ENCODE measurements around the gene PTPN20.
A peak's percentile ranks its signal among the peaks of the same experiment; 100 is the strongest.

DNA sequence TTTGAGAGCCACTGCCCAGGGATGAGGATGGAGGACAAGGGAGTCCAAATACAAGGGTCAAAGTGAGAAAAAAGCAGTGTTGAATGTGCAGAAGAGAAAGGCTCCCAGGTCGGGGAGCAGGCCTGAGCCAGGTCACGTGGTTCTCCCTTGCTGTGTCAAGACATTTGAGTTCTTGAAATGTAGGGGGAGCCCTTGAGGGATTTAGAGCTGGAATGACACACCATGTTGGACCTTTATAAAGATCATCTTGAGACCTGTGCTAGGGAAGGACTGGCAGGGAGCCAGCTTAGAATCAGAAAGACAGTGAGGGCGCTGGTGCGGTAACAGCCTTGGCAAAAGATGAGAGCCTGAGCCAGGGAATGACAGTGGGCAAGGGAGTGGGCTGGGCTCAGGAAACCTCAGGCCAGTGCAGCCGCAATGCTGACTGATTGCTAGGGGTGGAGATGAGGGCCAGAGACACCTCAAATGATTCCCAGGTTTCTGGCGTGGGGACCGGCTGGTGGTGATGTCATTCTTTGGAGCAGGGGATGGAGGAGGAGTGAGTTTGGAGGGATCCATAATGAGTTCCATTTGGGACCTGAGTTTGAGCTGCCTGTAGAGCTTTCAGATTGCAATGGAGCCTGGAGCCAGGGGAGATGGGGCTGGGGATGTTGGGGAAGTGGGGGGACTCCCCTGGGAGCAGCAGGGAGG is 120.1 kb downstream of the PTPN20 start:
- no peak for TF ChIP-seq EZH2 (IDR thresholded peaks at IDR 0.05; ENCODE audit: borderline replicate concordance, low read depth, low read length, severe bottlenecking)
- TF ChIP-seq, protein P1, sequence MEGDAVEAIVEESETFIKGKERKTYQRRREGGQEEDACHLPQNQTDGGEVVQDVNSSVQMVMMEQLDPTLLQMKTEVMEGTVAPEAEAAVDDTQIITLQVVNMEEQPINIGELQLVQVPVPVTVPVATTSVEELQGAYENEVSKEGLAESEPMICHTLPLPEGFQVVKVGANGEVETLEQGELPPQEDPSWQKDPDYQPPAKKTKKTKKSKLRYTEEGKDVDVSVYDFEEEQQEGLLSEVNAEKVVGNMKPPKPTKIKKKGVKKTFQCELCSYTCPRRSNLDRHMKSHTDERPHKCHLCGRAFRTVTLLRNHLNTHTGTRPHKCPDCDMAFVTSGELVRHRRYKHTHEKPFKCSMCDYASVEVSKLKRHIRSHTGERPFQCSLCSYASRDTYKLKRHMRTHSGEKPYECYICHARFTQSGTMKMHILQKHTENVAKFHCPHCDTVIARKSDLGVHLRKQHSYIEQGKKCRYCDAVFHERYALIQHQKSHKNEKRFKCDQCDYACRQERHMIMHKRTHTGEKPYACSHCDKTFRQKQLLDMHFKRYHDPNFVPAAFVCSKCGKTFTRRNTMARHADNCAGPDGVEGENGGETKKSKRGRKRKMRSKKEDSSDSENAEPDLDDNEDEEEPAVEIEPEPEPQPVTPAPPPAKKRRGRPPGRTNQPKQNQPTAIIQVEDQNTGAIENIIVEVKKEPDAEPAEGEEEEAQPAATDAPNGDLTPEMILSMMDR (IDR thresholded peaks at IDR 0.05; ENCODE audit: borderline replicate concordance, extremely low read depth, low read length, poor library complexity, severe bottlenecking) = peak; percentile 13
